ENCODE measurements around the gene POU2F1.
A peak's percentile ranks its signal among the peaks of the same experiment; 100 is the strongest.

POU2F1 gene

GRCh38 chr1:167454304-167454893, 233.7 kb downstream of the POU2F1 start:
- Histone ChIP-seq H3K4me1 (ENCODE audit: control insufficient read depth in 2 of 2, insufficient read depth in 1 of 2, low read depth in 1 of 2, low read length in 2 of 2) (peaks cover 9 to 10% of the 10 kb centered on the region in 2 donors), H3K4ac (ENCODE audit: low read length) (no peak overlapping the region), H3K79me1 (ENCODE audit: low read depth, low read length) (no peaks in the 10 kb centered on the region), H2AK5ac (ENCODE audit: low read depth, low read length) (no peak overlapping the region), H3K4me2 (ENCODE audit: insufficient read depth, low read length, poor library complexity, severe bottlenecking) (peak overlapping the region; percentile 99), H2BK120ac (ENCODE audit: low read depth, low read length) (peak overlapping the region; percentile 73), H3K23ac (ENCODE audit: low read depth, low read length, poor library complexity) (peak overlapping the region; percentile 56), H3K4me3 (ENCODE audit: low read length in 2 of 2) (peak overlapping the region; percentile 8 to 81), H2AFZ (ENCODE audit: low read length) (peak overlapping the region; percentile 57), H3K27me3 (ENCODE audit: control insufficient read depth in 3 of 3, insufficient read depth in 3 of 3, low read depth in 1 of 3, low read length in 3 of 3) (no peaks in the 10 kb centered on the region), H2BK5ac (ENCODE audit: low read length) (no peak overlapping the region), H4K91ac (ENCODE audit: low read depth, low read length, poor library complexity) (no peak overlapping the region), H3K27ac (replicated peaks; ENCODE audit: low read length) (no peak overlapping the region), H3K9me3 (replicated peaks in 1 of 2; ENCODE audit: control insufficient read depth in 2 of 2, insufficient read depth in 1 of 2, low read depth in 1 of 2, low read length in 2 of 2) (no peaks in the 10 kb centered on the region), H3K14ac (ENCODE audit: low read length) (no peak overlapping the region), H4K8ac (ENCODE audit: low read depth, low read length) (no peak overlapping the region), H3K36me3 (replicated peaks in 1 of 2; ENCODE audit: control insufficient read depth in 2 of 2, insufficient read depth in 2 of 2, low read length in 2 of 2) (no peaks in the 10 kb centered on the region), H3K18ac (ENCODE audit: low read length) (peak overlapping the region; percentile 98), H2BK15ac (ENCODE audit: low read length) (peak overlapping the region; percentile 95), H3K9ac (ENCODE audit: low read depth, low read length, poor library complexity) (peak overlapping the region; percentile 93), H2BK12ac (ENCODE audit: low read length) (peak overlapping the region; percentile 98)
- no CpG with 5 or more reads among the region's 19 CpGs for WGBS, 2 donors (ENCODE audit: extremely low coverage in 2 of 2, insufficient read length in 2 of 2, insufficient replicate concordance in 1 of 2)
- DNase-seq (ENCODE audit: low spot score): no peak

GRCh38 chr1:167454894-167455785, 234.5 kb downstream of the POU2F1 start:
- H3K27me3 ChIP-seq (ENCODE audit: control insufficient read depth in 3 of 3, insufficient read depth in 3 of 3, low read depth in 1 of 3, low read length in 3 of 3): no peaks in the 10 kb centered on the region
- no CpG with 5 or more reads among the region's 85 CpGs for WGBS, 2 donors (ENCODE audit: extremely low coverage in 2 of 2, insufficient read length in 2 of 2, insufficient replicate concordance in 1 of 2)
- no peak overlapping the region for H3K27ac ChIP-seq (replicated peaks; ENCODE audit: low read length)
- H2AFZ ChIP-seq (ENCODE audit: low read length): peak overlapping the region; percentile 57
- H2BK15ac ChIP-seq (ENCODE audit: low read length): peak overlapping the region; percentile 95
- peak overlapping the region; percentile 84 for H3K14ac ChIP-seq (ENCODE audit: low read length)
- H3K36me3 ChIP-seq (replicated peaks in 1 of 2; ENCODE audit: control insufficient read depth in 2 of 2, insufficient read depth in 2 of 2, low read length in 2 of 2): no peaks in the 10 kb centered on the region
- no peaks in the 10 kb centered on the region for H3K79me1 ChIP-seq (ENCODE audit: low read depth, low read length)
- no peak overlapping the region for H4K91ac ChIP-seq (ENCODE audit: low read depth, low read length, poor library complexity)
- peak; percentile 44 for DNase-seq (ENCODE audit: low spot score)
- no peaks in the 10 kb centered on the region for H3K9me3 ChIP-seq (replicated peaks in 1 of 2; ENCODE audit: control insufficient read depth in 2 of 2, insufficient read depth in 1 of 2, low read depth in 1 of 2, low read length in 2 of 2)
- H3K4ac ChIP-seq (ENCODE audit: low read length): no peak overlapping the region
- peak overlapping the region; percentile 98 for H2BK12ac ChIP-seq (ENCODE audit: low read length)
- peak overlapping the region; percentile 96 for H4K8ac ChIP-seq (ENCODE audit: low read depth, low read length)
- peak overlapping the region; percentile 66 for H2BK5ac ChIP-seq (ENCODE audit: low read length)
- H3K9ac ChIP-seq (ENCODE audit: low read depth, low read length, poor library complexity): peak overlapping the region; percentile 93
- H3K4me2 ChIP-seq (ENCODE audit: insufficient read depth, low read length, poor library complexity, severe bottlenecking): peak overlapping the region; percentile 99
- peak overlapping the region; percentile 18 to 81 for H3K4me3 ChIP-seq (ENCODE audit: low read length in 2 of 2)
- peak overlapping the region; percentile 98 for H3K18ac ChIP-seq (ENCODE audit: low read length)
- peak overlapping the region; percentile 56 for H3K23ac ChIP-seq (ENCODE audit: low read depth, low read length, poor library complexity)
- peak overlapping the region; percentile 73 for H2BK120ac ChIP-seq (ENCODE audit: low read depth, low read length)
- H2AK5ac ChIP-seq (ENCODE audit: low read depth, low read length): no peak overlapping the region
- peaks cover 9 to 10% of the 10 kb centered on the region in 2 donors for H3K4me1 ChIP-seq (ENCODE audit: control insufficient read depth in 2 of 2, insufficient read depth in 1 of 2, low read depth in 1 of 2, low read length in 2 of 2)

- no peaks in the 10 kb centered on the region for H3K36me3 ChIP-seq (replicated peaks in 1 of 2; ENCODE audit: control insufficient read depth in 2 of 2, insufficient read depth in 2 of 2, low read length in 2 of 2)
- H3K14ac ChIP-seq (ENCODE audit: low read length): no peak overlapping the region
- H3K9me3 ChIP-seq (replicated peaks in 1 of 2; ENCODE audit: control insufficient read depth in 2 of 2, insufficient read depth in 1 of 2, low read depth in 1 of 2, low read length in 2 of 2): no peaks in the 10 kb centered on the region
- H4K91ac ChIP-seq (ENCODE audit: low read depth, low read length, poor library complexity): no peak overlapping the region
- peak overlapping the region; percentile 95 for H2BK15ac ChIP-seq (ENCODE audit: low read length)
- no peak overlapping the region for H3K4ac ChIP-seq (ENCODE audit: low read length)
- peaks cover 9 to 10% of the 10 kb centered on the region in 2 donors for H3K4me1 ChIP-seq (ENCODE audit: control insufficient read depth in 2 of 2, insufficient read depth in 1 of 2, low read depth in 1 of 2, low read length in 2 of 2)
- H4K8ac ChIP-seq (ENCODE audit: low read depth, low read length): no peak overlapping the region
- peak overlapping the region; percentile 57 for H2AFZ ChIP-seq (ENCODE audit: low read length)
- H2AK5ac ChIP-seq (ENCODE audit: low read depth, low read length): no peak overlapping the region
- peak overlapping the region; percentile 66 for H2BK5ac ChIP-seq (ENCODE audit: low read length)
- H3K4me3 ChIP-seq (ENCODE audit: low read length in 2 of 2): peak overlapping the region in 1 of 2 donors; percentile 81
- no peaks in the 10 kb centered on the region for H3K27me3 ChIP-seq (ENCODE audit: control insufficient read depth in 3 of 3, insufficient read depth in 3 of 3, low read depth in 1 of 3, low read length in 3 of 3)
- H3K4me2 ChIP-seq (ENCODE audit: insufficient read depth, low read length, poor library complexity, severe bottlenecking): peak overlapping the region; percentile 99
- no peak overlapping the region for H2BK12ac ChIP-seq (ENCODE audit: low read length)
- H3K27ac ChIP-seq (replicated peaks; ENCODE audit: low read length): no peak overlapping the region
- H3K9ac ChIP-seq (ENCODE audit: low read depth, low read length, poor library complexity): no peak overlapping the region
- H3K79me1 ChIP-seq (ENCODE audit: low read depth, low read length): no peaks in the 10 kb centered on the region
- no CpG with 5 or more reads among the region's 23 CpGs for WGBS, 2 donors (ENCODE audit: extremely low coverage in 2 of 2, insufficient read length in 2 of 2, insufficient replicate concordance in 1 of 2)
- peak overlapping the region; percentile 56 for H3K23ac ChIP-seq (ENCODE audit: low read depth, low read length, poor library complexity)
- H3K18ac ChIP-seq (ENCODE audit: low read length): peak overlapping the region; percentile 98
- DNase-seq (ENCODE audit: low spot score): peak; percentile 40
- H2BK120ac ChIP-seq (ENCODE audit: low read depth, low read length): peak overlapping the region; percentile 73
Measured at GRCh38 chr1:167455786-167456446, 235.2 kb downstream of the POU2F1 start.
